WI38 (cell line): ENCODE results near the gene NUDT2.

ENCODE experiments used
- H3K4me3 ChIP-seq: 2 replicates; pipeline ENCODE4 v1.5.1; 2011; ENCODE audit warnings: low read depth, mild to moderate bottlenecking, control low read depth, low read length
- CTCF ChIP-seq: IDR thresholded peaks from 2 replicates; pipeline ENCODE4 v1.5.1; 2012; ENCODE audit warnings: low read depth, mild to moderate bottlenecking, control low read depth, low read length

Gene NUDT2

GRCh38 chr9:34382879-34383278 lies 53.5 kb downstream of the NUDT2 start:
- no peak for TF ChIP-seq CTCF

GRCh38 chr9:34383904-34384303 lies 54.5 kb downstream of the NUDT2 start:
- no peak overlapping the region for H3K4me3 ChIP-seq
- TF ChIP-seq CTCF: no peak

More at GRCh38 chr9:34382879-34383278, 53.5 kb downstream of the NUDT2 start:
- H3K4me3 ChIP-seq: no peak overlapping the region

GRCh38 chr9:34384368-34385165 lies 55.2 kb downstream of the NUDT2 start:
- no peak overlapping the region for H3K4me3 ChIP-seq
- no peak for TF ChIP-seq CTCF

GRCh38 chr9:34385561-34386230 lies 56.3 kb downstream of the NUDT2 start:
- no peak for TF ChIP-seq CTCF
- H3K4me3 ChIP-seq: no peak overlapping the region

- TF ChIP-seq CTCF: no peak
- no peak overlapping the region for H3K4me3 ChIP-seq
Measured at GRCh38 chr9:34386656-34387055, 57.3 kb downstream of the NUDT2 start.

GRCh38 chr9:34387239-34387638 lies 57.9 kb downstream of the NUDT2 start:
- TF ChIP-seq CTCF: no peak
- no peak overlapping the region for H3K4me3 ChIP-seq

GRCh38 chr9:34392511-34392910 lies 63.1 kb downstream of the NUDT2 start:
- no peak overlapping the region for H3K4me3 ChIP-seq
- TF ChIP-seq CTCF: no peak
